Liver (tissue), 9 donors: ENCODE measurements around the gene OSCP1. TPM values are rescaled to one million over a fixed set of nuclear protein-coding genes. Genes with fewer than 3 reads are reported as not detected.

Experiments used
- DNase-seq: peaks from one replicate; pipeline ENCODE4 v3.0.0-alpha.2; 2017; ENCODE audit warnings: low spot score
- H3K27ac ChIP-seq, 2 donors: one replicate each; pipeline ENCODE4 v1.7.0; 2013; ENCODE audit warnings: inconsistent platforms in 2 of 2, low read length in 2 of 2, control low read depth in 1 of 2, low read depth in 1 of 2, mild to moderate bottlenecking in 1 of 2
- H3K27me3 ChIP-seq, 4 donors: one replicate each; pipeline versions ENCODE4 v1.6.1 to v1.7.0; 2013; ENCODE audit warnings: low read length in 3 of 4, inconsistent platforms in 1 of 4, mild to moderate bottlenecking in 1 of 4, moderate library complexity in 1 of 4; ENCODE audit not compliant: control insufficient read depth in 4 of 4, insufficient read depth in 4 of 4
- H3K36me3 ChIP-seq, 4 donors: one replicate each; pipeline versions ENCODE4 v1.6.1 to v1.7.0; 2013; ENCODE audit warnings: low read length in 3 of 4, mild to moderate bottlenecking in 3 of 4, low read depth in 1 of 4, moderate library complexity in 1 of 4; ENCODE audit not compliant: control insufficient read depth in 4 of 4, insufficient read depth in 3 of 4
- H3K4me1 ChIP-seq, 4 donors: one replicate each; pipeline versions ENCODE4 v1.6.1 to v1.7.0; 2013; ENCODE audit warnings: low read length in 3 of 4, mild to moderate bottlenecking in 3 of 4, moderate library complexity in 1 of 4; ENCODE audit not compliant: control insufficient read depth in 4 of 4, insufficient read depth in 4 of 4
- H3K4me3 ChIP-seq, 3 donors: one replicate each; pipeline versions ENCODE4 v1.6.1 to v1.7.0; 2013; ENCODE audit warnings: low read length in 3 of 3, control low read depth in 1 of 3, low read depth in 1 of 3, mild to moderate bottlenecking in 1 of 3
- H3K9ac ChIP-seq, 2 donors: one replicate each; pipeline ENCODE4 v1.7.0; 2013; ENCODE audit warnings: low read length in 2 of 2, mild to moderate bottlenecking in 2 of 2, moderate library complexity in 2 of 2, control low read depth in 1 of 2, low read depth in 1 of 2
- H3K9me3 ChIP-seq, 4 donors: one replicate each; pipeline versions ENCODE4 v1.6.1 to v1.7.0; 2013; ENCODE audit warnings: low read length in 3 of 4; ENCODE audit not compliant: control insufficient read depth in 4 of 4
- EGR1 ChIP-seq, 2 donors: IDR thresholded peaks; 2 replicates each; pipeline ENCODE4 v1.6.1; 2016 to 2018; ENCODE audit warnings: antibody characterized with exemption in 2 of 2, low read depth in 2 of 2
- FOXA1 ChIP-seq: IDR thresholded peaks from 2 replicates; pipeline ENCODE4 v1.6.1; 2016; ENCODE audit warnings: antibody characterized with exemption
- FOXA2 ChIP-seq: IDR thresholded peaks from 2 replicates; pipeline ENCODE4 v1.6.1; 2016; ENCODE audit warnings: antibody characterized with exemption
- GABPA ChIP-seq, 2 donors: IDR thresholded peaks in 1 of 2; conservative IDR thresholded peaks in 1 of 2; 2 replicates each; pipeline ENCODE4 v1.6.1; 2016; ENCODE audit warnings: antibody characterized with exemption in 2 of 2, mild to moderate bottlenecking in 1 of 2, moderate library complexity in 1 of 2
- HNF4A ChIP-seq, 2 donors: conservative IDR thresholded peaks; 2 replicates each; pipeline ENCODE4 v1.6.1; 2016; ENCODE audit warnings: antibody characterized with exemption in 2 of 2, mild to moderate bottlenecking in 2 of 2
- HNF4G ChIP-seq: IDR thresholded peaks from 2 replicates; pipeline ENCODE4 v1.6.1; 2016; ENCODE audit warnings: antibody characterized with exemption
- JUND ChIP-seq, 2 donors: IDR thresholded peaks; 2 replicates each; pipeline ENCODE4 v1.6.1; 2016; ENCODE audit warnings: antibody characterized with exemption in 2 of 2
- MAX ChIP-seq: IDR thresholded peaks from 2 replicates; pipeline ENCODE4 v1.6.1; 2016; ENCODE audit warnings: antibody characterized with exemption
- NR2F2 ChIP-seq: IDR thresholded peaks from 2 replicates; pipeline ENCODE4 v1.6.1; 2016; ENCODE audit warnings: antibody characterized with exemption
- RAD21 ChIP-seq, 2 donors: IDR thresholded peaks; 2 replicates each; pipeline ENCODE4 v1.6.1; 2016; ENCODE audit warnings: antibody characterized with exemption in 2 of 2, mild to moderate bottlenecking in 2 of 2
- REST ChIP-seq: IDR thresholded peaks from 2 replicates; pipeline ENCODE4 v1.6.1; 2016; ENCODE audit warnings: antibody characterized with exemption, mild to moderate bottlenecking
- RXRA ChIP-seq, 2 donors: IDR thresholded peaks; 2 replicates each; pipeline ENCODE4 v1.6.1; 2017 to 2018; ENCODE audit warnings: antibody characterized with exemption in 2 of 2, mild to moderate bottlenecking in 1 of 2
- SP1 ChIP-seq: IDR thresholded peaks from 2 replicates; pipeline ENCODE4 v1.6.1; 2018; ENCODE audit warnings: antibody characterized with exemption, mild to moderate bottlenecking
- TAF1 ChIP-seq: conservative IDR thresholded peaks from 2 replicates; pipeline ENCODE4 v1.6.1; 2016; ENCODE audit warnings: antibody characterized with exemption, mild to moderate bottlenecking
- YY1 ChIP-seq: IDR thresholded peaks from 2 replicates; pipeline ENCODE4 v1.6.1; 2016; ENCODE audit warnings: antibody characterized with exemption, mild to moderate bottlenecking
- ZBTB33 ChIP-seq: IDR thresholded peaks from 2 replicates; pipeline ENCODE4 v1.6.1; 2016; ENCODE audit warnings: antibody characterized with exemption
- WGBS: extraction: QIAGEN DNeasy Blood & Tissue Kit; methylation state at CpG from one replicate; pipeline ENCODE4 v1.1.7; 2013; 5-methylcytosine and 5-hydroxymethylcytosine counted together
- polyA plus RNA-seq, 2 donors: library from polyadenylated mRNA; stranded (reverse) in 1 of 2; unstranded in 1 of 2; fragments of 200-250 nt in 1 of 2; fragments of >200 nt in 1 of 2; fragmentation: Nextera tagmentation in 1 of 2; extraction: Ambion mirVana in 1 of 2; gene quantifications; one replicate each; pipeline versions ENCODE4 v1.2.1 to v1.2.3, GENCODE V29; 2013 to 2015
- total RNA-seq, 2 donors: library from RNA; depleted of rRNA; stranded (reverse); fragments of >200 nt; gene quantifications; one replicate each; pipeline ENCODE4 v1.2.3, GENCODE V29; 2014
- TF ChIP-seq, protein P1 (sequence below): fragments of 150-350 bp; IDR thresholded peaks from 2 replicates; pipeline ENCODE4 v1.5.1; 2017; ENCODE audit warnings: improper control_type of control experiment, low read depth, low read length; ENCODE audit not compliant: missing input control
- TF ChIP-seq, protein P2 (sequence below): IDR thresholded peaks from 2 replicates; pipeline ENCODE4 v1.6.1; 2016; ENCODE audit warnings: antibody characterized with exemption
- donor health status: healthy.
- donor health status: healthy.
- donor health status: healthy.
- donor health status: healthy.
- donor health status: healthy.

OSCP1 gene
- total and polyA plus RNA-seq, 4 donors, result 1.1 to 1.7 (median 1.5) TPM

DNA sequence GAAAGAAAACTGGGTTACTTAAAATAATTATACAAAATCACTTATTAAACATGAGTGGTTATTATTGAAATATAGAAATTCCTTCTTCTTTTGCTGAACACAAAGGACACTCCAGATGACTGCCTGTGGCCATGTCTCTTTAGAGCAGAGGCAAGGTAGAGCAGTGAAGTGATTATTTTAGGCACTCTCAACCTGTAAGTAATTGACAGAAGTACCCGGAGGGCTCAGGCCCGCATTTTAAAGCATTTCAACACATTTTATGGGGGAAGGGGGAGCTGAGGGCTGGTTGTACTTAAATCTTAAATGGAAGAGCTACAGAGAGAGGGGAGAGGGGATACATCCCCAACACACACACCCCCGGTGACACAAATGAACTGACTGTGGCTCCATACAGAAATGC lies 10.2 kb downstream of the OSCP1 start:
- H3K27me3 ChIP-seq, result no peaks in the 10 kb centered on the region
- no peaks in the 10 kb centered on the region for H3K4me1 ChIP-seq
- no peak overlapping the region for H3K27ac ChIP-seq
- no peak overlapping the region for H3K9ac ChIP-seq
- no peak overlapping the region for H3K4me3 ChIP-seq
- H3K9me3 ChIP-seq, result no peaks in the 10 kb centered on the region
- TF ChIP-seq RAD21 (IDR thresholded peaks at IDR 0.05) (no peak), EGR1 (IDR thresholded peaks at IDR 0.05; ENCODE audit: low read depth in 2 of 2) (no peak), FOXA1 (no peak), MAX (no peak), GABPA (IDR thresholded peaks at IDR 0.05 in 1 of 2, conservative IDR thresholded peaks at IDR 0.05 in 1 of 2) (no peak), JUND (IDR thresholded peaks at IDR 0.05) (no peak), RXRA (IDR thresholded peaks at IDR 0.05) (no peak), TAF1 (no peak), NR2F2 (no peak), FOXA2 (no peak), HNF4A (conservative IDR thresholded peaks at IDR 0.05) (no peak), YY1 (no peak), HNF4G (no peak), ZBTB33 (no peak), REST (no peak), SP1 (no peak)
- TF ChIP-seq, protein P1, sequence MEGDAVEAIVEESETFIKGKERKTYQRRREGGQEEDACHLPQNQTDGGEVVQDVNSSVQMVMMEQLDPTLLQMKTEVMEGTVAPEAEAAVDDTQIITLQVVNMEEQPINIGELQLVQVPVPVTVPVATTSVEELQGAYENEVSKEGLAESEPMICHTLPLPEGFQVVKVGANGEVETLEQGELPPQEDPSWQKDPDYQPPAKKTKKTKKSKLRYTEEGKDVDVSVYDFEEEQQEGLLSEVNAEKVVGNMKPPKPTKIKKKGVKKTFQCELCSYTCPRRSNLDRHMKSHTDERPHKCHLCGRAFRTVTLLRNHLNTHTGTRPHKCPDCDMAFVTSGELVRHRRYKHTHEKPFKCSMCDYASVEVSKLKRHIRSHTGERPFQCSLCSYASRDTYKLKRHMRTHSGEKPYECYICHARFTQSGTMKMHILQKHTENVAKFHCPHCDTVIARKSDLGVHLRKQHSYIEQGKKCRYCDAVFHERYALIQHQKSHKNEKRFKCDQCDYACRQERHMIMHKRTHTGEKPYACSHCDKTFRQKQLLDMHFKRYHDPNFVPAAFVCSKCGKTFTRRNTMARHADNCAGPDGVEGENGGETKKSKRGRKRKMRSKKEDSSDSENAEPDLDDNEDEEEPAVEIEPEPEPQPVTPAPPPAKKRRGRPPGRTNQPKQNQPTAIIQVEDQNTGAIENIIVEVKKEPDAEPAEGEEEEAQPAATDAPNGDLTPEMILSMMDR, result no peak
- TF ChIP-seq, protein P2, sequence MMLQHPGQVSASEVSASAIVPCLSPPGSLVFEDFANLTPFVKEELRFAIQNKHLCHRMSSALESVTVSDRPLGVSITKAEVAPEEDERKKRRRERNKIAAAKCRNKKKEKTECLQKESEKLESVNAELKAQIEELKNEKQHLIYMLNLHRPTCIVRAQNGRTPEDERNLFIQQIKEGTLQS, result no peak
- DNase-seq, result no peak
- no peaks in the 10 kb centered on the region for H3K36me3 ChIP-seq
- WGBS, result 91% methylated on average over 3 of the region's 3 CpGs
